Stimulated activated CD4-positive, alpha-beta T cell treated with anti-CD3 and anti-CD28 coated beads, Interleukin-12 subunit alpha, Interleukin-12 subunit beta, amount 100 ng/mL, for 24 hours (primary cell): ENCODE results near the gene RAPGEF1.

Experiments
- DNase-seq, 2 experiments: peaks; one replicate each; pipeline ENCODE4 v3.0.0-alpha.2; 2020; ENCODE audit warnings: low read depth in 2 of 2

The RAPGEF1 gene

GRCh38 chr9:131587906-131588305 lies 152.0 kb downstream of the RAPGEF1 start:
- DNase-seq: no peak

- no peak for DNase-seq
These were observed 152.5 kb downstream of the RAPGEF1 start for GRCh38 chr9:131587331-131587730.

DNA sequence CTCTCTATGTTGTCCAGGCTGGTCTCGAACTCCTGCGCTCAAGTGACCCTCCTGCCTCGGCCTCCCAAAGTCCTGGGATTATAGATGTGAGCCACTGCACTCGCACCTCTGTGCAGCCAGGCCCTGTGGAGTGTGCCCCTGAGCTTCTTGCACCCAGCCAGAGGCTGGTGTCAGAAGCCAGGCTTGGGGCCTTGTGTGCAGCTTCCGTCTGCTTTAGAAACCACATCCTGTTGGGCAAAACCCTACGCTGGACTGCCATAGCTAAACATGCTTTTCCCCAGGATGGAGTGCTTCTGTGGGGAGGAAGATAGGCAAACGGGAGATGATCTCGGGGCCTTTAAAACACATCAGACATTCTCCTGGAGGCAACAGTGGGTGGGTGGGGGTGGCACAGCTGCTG lies 154.5 kb downstream of the RAPGEF1 start:
- peak in 1 of 2 experiments; percentile 13 for DNase-seq

- no peak for DNase-seq
These were observed 155.0 kb downstream of the RAPGEF1 start for GRCh38 chr9:131584858-131585257.

- no peak for DNase-seq
These were observed 155.9 kb downstream of the RAPGEF1 start for GRCh38 chr9:131583836-131584555.

DNA sequence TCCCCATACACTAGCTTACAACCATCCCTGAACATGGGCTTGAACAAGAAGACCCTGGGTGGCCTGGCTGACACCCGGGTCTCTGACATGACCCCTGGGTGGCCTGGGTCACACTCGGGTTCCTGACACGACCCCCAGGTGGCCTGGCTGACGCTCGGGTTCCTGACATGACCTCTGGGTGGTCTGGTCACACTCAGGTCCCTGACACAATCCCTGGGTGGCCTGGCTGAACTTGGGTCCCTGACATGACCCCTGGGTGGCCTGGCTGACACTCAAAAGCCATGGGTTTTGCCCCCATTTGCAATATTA lies 156.6 kb downstream of the RAPGEF1 start:
- DNase-seq: no peak

- DNase-seq: no peak
These were observed 157.2 kb downstream of the RAPGEF1 start for GRCh38 chr9:131582466-131583336.

DNA sequence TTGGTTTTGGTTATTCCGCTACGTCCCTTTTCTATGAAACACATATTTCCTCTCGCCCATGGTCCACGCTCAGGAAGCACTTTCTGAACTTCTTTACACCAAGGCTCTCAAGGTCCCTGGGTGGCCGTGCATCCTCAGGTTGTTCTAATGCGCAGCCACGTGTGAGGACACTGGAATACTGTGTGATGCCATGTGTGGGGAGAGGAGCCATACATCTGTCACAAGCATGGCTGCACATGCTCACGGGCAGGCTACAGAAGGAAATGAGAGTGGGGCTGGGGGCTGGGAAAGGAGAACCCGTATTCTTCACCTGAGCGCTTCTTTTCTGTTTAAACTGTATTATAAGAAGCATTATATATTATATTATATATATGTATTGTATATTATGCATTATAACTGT lies 157.8 kb downstream of the RAPGEF1 start:
- no peak for DNase-seq

GRCh38 chr9:131580358-131580757 lies 159.5 kb downstream of the RAPGEF1 start:
- DNase-seq: no peak

- DNase-seq: no peak
These were observed 160.1 kb downstream of the RAPGEF1 start for GRCh38 chr9:131579789-131580211.

- peak; percentile 17 to 20 for DNase-seq
These were observed 161.0 kb downstream of the RAPGEF1 start for GRCh38 chr9:131578731-131579504.

DNA sequence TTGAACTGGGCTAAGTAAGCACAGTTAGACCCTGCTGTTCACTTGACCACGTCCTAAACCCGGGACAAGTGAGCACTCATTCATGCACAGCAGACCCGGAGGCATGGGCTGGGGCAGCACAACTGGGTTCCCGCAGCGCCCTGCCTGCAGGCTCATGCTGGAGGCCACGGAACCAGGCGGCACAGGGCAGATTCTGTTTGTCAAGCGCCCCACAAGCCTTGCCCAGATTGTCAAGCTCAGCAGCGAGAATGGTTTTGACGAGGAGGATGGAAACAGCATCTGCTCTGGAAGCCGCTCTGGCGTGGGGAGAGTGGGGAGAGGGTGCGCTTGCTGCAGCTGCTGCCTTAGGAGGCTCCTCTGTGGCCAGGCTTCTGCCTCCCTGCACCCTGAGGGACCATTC lies 161.9 kb downstream of the RAPGEF1 start:
- no peak for DNase-seq

DNA sequence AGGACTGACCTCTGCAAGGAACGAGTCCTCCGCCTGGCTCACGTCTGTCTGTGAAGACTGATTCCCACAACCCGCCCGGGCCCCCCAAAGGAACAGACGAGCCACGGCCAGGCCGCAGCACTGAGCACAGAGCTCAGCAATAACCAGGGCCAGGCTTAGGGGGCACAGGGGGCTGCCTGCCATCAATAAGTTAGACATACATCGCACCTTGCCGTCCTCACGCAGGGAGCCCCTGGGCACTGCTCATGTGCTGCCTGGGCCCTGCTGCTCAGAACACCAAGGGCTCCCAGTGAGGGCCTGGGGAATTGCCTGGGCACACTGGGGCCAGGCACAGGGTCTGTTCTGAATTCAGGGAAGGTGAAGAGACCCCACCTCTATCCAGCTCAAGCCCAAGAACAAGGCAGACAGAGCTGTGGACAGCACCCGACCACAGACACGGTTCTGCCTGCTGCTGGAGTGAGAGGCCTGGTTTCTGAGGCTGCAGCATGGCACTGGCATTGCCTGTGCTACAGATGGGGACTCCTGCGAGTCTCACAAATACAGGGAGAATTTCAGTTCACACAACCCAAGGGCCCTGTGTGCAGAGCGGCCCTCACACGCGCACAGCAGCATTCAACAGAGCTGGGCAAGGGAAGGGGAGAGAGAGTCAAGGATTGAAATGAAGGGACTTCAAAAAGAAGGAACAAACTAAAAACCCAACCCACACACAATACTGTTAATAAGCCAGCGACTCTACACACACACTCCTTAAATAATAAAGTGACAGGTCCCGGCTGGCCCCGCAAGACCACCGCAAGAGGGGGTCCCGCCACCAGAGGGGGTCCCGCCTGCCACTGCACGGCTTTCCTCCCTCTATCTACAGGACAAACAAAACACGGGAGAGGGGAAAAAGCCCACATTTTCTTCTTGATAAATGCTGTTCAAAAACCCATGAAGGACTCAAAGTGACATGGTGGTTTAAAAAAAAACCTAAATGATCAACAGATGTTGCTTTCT lies 162.6 kb downstream of the RAPGEF1 start:
- DNase-seq: no peak

DNA sequence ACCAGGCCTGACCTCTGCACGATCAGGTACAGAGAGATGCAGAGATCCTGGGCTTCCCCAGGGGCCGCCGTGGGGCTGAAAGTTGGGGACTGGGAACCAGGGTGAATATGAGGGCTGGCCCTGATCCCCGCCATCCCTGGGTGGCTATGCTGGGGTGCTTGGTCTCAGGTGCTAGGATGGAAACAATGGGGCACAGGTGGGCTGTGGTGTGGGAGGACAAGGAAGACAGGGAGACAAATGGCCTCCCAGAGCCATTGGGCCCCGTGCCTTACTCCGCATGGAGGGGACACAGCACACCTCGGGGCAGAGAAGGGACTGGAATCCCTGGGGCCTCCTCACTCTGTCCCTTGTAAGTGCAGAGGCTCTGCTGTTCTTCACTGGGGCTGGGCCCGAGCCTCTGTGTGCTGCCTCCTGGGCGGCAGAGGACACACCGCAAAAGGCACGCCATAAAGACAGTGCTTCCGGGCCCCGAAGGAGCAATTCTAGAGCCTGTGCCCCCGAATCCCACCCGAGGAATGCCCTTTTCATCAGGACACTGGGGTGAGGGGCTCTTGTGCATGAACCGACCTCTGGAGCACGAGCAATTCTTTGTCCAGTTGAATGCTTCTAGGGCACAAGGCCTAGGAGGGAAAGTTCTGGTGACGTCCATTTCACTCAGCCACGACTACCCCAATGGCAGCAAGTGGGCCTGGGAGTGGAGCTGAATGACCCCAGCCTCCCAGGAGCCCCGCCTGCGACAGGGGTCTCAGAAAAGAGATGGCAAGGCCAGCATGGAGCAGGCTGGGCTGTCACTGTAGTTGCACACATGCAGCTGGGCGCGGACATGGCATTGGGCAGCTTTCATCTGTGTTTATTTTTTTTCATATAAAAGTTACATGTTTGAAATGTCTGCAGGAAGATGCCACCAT lies 163.7 kb downstream of the RAPGEF1 start:
- DNase-seq: no peak

- DNase-seq: no peak
These were observed 164.9 kb downstream of the RAPGEF1 start for GRCh38 chr9:131574730-131575640.

GRCh38 chr9:131567910-131568309 lies 172.0 kb downstream of the RAPGEF1 start:
- DNase-seq: no peak

DNA sequence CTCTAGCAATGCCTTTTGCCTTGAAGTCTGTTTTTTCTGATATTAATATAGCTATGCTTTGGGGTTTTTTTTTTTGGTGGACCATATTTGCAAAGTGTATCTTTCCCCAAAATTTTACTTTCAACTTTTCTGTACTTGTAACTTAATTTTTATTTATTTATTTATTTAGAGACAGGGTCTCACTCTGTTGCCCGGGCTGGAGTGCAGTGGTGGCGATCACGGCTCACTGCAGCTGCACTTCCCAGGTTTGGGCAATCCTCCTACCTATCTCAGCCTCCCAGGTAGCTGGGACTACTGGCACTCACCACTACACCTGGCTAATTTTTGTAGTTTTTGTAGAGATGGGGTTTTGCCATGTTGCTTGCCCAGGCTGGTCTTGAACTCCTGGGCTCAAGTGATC lies 173.7 kb downstream of the RAPGEF1 start:
- no peak for DNase-seq

GRCh38 chr9:131565369-131565768 lies 174.5 kb downstream of the RAPGEF1 start:
- DNase-seq: no peak
